ENCODE results near the gene TMCO4.

GRCh38 chr1:19708567-19709110, 91.1 kb downstream of the TMCO4 start:
- TF ChIP-seq CTCF (IDR thresholded peaks at IDR 0.05; ENCODE audit: low read depth, low read length) (no peak), EZH2phosphoT487 (IDR thresholded peaks at IDR 0.05; ENCODE audit: low read depth) (no peak)
